ENCODE results near the gene FAAP24. TPM values are rescaled to one million over a fixed set of nuclear protein-coding genes. Genes with fewer than 3 reads are reported as not detected.
A peak's percentile ranks its signal among the peaks of the same experiment; 100 is the strongest.

FAAP24 gene
- total and polyA plus RNA-seq, 2 of the 8 experiments (the other 6 are each of a cell fraction or from before 2014, with no cell fraction given), result 3.3 to 4.2 TPM

- TF ChIP-seq RNF2 (IDR thresholded peaks at IDR 0.05; ENCODE audit: borderline replicate concordance, low read depth, low read length, missing control alignments, poor library complexity, severe bottlenecking) (no peak), FOSL1 (IDR thresholded peaks at IDR 0.05; ENCODE audit: insufficient read depth, low read depth, low read length) (no peak), CHD1 (IDR thresholded peaks at IDR 0.05; ENCODE audit: low read depth, low read length) (no peak), PHF8 (conservative IDR thresholded peaks at IDR 0.05; ENCODE audit: low read depth, low read length) (peak; percentile 54), NRF1 (IDR thresholded peaks at IDR 0.05; ENCODE audit: low read depth, low read length) (no peak), POLR2AphosphoS5 (IDR thresholded peaks at IDR 0.05; ENCODE audit: low read depth, low read length) (no peak; the same call in 1 of the 2 replicates), SAP30 (IDR thresholded peaks at IDR 0.05; ENCODE audit: insufficient read depth, insufficient replicate concordance, low read length) (peak; percentile 93), RFX5 (IDR thresholded peaks at IDR 0.05; ENCODE audit: borderline replicate concordance, low read depth, low read length) (no peak), CEBPB (IDR thresholded peaks at IDR 0.05; ENCODE audit: low read depth, low read length) (no peak), SIRT6 (IDR thresholded peaks at IDR 0.05; ENCODE audit: low read length) (no peak), SIN3A (conservative IDR thresholded peaks at IDR 0.05 in 1 of 2, IDR thresholded peaks at IDR 0.05 in 1 of 2; ENCODE audit: low read depth in 1 of 2, low read length in 2 of 2) (peak; percentile 81 to 91; a peak in 2 of 4 replicates), YY1 (IDR thresholded peaks at IDR 0.05; ENCODE audit: low read depth, low read length) (no peak), MAFK (IDR thresholded peaks at IDR 0.05; ENCODE audit: low read depth, low read length) (no peak), GABPA (IDR thresholded peaks at IDR 0.05; ENCODE audit: borderline replicate concordance, insufficient read depth, low read length) (no peak), RAD21 (IDR thresholded peaks at IDR 0.05 in 1 of 2, conservative IDR thresholded peaks at IDR 0.05 in 1 of 2; ENCODE audit: low read depth in 2 of 2, low read length in 2 of 2) (no peak; a peak in 1 of 4 replicates), SP4 (IDR thresholded peaks at IDR 0.05; ENCODE audit: low read length) (no peak), EGR1 (IDR thresholded peaks at IDR 0.05; ENCODE audit: borderline replicate concordance, low read depth, low read length) (no peak), KDM4A (IDR thresholded peaks at IDR 0.05; ENCODE audit: low read depth, low read length, severe bottlenecking) (peak; percentile 46), TAF1 (IDR thresholded peaks at IDR 0.05; ENCODE audit: low read depth, low read length) (peak; percentile 71), POU5F1 (IDR thresholded peaks at IDR 0.05; ENCODE audit: low read depth, low read length) (no peak), EP300 (IDR thresholded peaks at IDR 0.05; ENCODE audit: borderline replicate concordance in 1 of 2, low read depth in 2 of 2, low read length in 2 of 2) (no peak), NANOG (IDR thresholded peaks at IDR 0.05; ENCODE audit: insufficient read depth, low read depth, low read length, poor library complexity, severe bottlenecking) (peak; percentile 29)
- TF ChIP-seq, protein P1, sequence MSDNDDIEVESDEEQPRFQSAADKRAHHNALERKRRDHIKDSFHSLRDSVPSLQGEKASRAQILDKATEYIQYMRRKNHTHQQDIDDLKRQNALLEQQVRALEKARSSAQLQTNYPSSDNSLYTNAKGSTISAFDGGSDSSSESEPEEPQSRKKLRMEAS (IDR thresholded peaks at IDR 0.05), result no peak; the same call in 1 of the 2 replicates
These were observed at the start of gene FAAP24, which contains the start of gene CEP89 (continued) for GRCh38 chr19:32971715-32972540.
